SHP77 treated with DMSO at 0.1 percent for 48 hours (cell line): ENCODE results near the gene ST6GAL2.

Experiments
- DNase-seq: peaks from one replicate; lab custom pipeline; 2025; lab: John Stamatoyannopoulos, UW

Gene ST6GAL2

GRCh38 chr2:106863387-106863786, 22.6 kb downstream of the ST6GAL2 start:
- DNase-seq: peak; percentile 20

- DNase-seq: no peak
These were observed 26.5 kb downstream of the ST6GAL2 start for GRCh38 chr2:106859498-106859897.

- no peak for DNase-seq
These were observed 27.2 kb downstream of the ST6GAL2 start for GRCh38 chr2:106858810-106859209.

GRCh38 chr2:106857882-106858478, 28.0 kb downstream of the ST6GAL2 start:
- DNase-seq: no peak

GRCh38 chr2:106853631-106854030, 32.3 kb downstream of the ST6GAL2 start:
- DNase-seq: no peak

- DNase-seq: no peak
These were observed 34.0 kb downstream of the ST6GAL2 start for GRCh38 chr2:106851881-106852501.

- DNase-seq: no peak
These were observed 34.7 kb downstream of the ST6GAL2 start for GRCh38 chr2:106851087-106851874.

- no peak for DNase-seq
These were observed 36.7 kb downstream of the ST6GAL2 start for GRCh38 chr2:106849253-106849652.

GRCh38 chr2:106847366-106847765, 38.6 kb downstream of the ST6GAL2 start:
- no peak for DNase-seq

- DNase-seq: no peak
These were observed 40.3 kb downstream of the ST6GAL2 start for GRCh38 chr2:106845716-106846115.

GRCh38 chr2:106843910-106844250, 42.1 kb downstream of the ST6GAL2 start:
- DNase-seq: no peak

- no peak for DNase-seq
These were observed 42.7 kb downstream of the ST6GAL2 start for GRCh38 chr2:106843001-106843909.

- DNase-seq: no peak
These were observed 43.9 kb downstream of the ST6GAL2 start for GRCh38 chr2:106841886-106842645.

GRCh38 chr2:106840818-106841217, 45.1 kb downstream of the ST6GAL2 start:
- no peak for DNase-seq

GRCh38 chr2:106839849-106840595, 45.9 kb downstream of the ST6GAL2 start:
- DNase-seq: no peak

- no peak for DNase-seq
These were observed 52.7 kb downstream of the ST6GAL2 start for GRCh38 chr2:106833256-106833655.

GRCh38 chr2:106831816-106832569, 54.0 kb downstream of the ST6GAL2 start:
- no peak for DNase-seq

- no peak for DNase-seq
These were observed 54.7 kb downstream of the ST6GAL2 start for GRCh38 chr2:106831241-106831640.

GRCh38 chr2:106830191-106830590, 55.8 kb downstream of the ST6GAL2 start:
- DNase-seq: no peak

GRCh38 chr2:106828119-106828518, 57.8 kb downstream of the ST6GAL2 start:
- DNase-seq: no peak
